Cardiac muscle cell (in vitro differentiated cells and primary cell): Measurements from ENCODE around the gene CBLN3. TPM values are rescaled to one million over a fixed set of nuclear protein-coding genes. Genes with fewer than 3 reads are reported as not detected.

Experiments used
- DNase-seq, 2 donors: peaks; one replicate each; pipeline versions ENCODE4 v3.0.0 to v3.0.0-alpha.2; 2010 to 2017; ENCODE audit warnings: low read depth in 1 of 2, low spot score in 1 of 2
- H3K27ac ChIP-seq: fragments of 200-600 bp; sonication (generic); 2 replicates; pipeline ENCODE4 v1.5.1; 2016
- H3K27me3 ChIP-seq: fragments of 200-600 bp; sonication (generic); 2 replicates; pipeline ENCODE4 v1.6.0; 2016; ENCODE audit warnings: control low read depth
- H3K36me3 ChIP-seq: fragments of 200-600 bp; sonication (generic); 2 replicates; pipeline ENCODE4 v1.5.1; 2016; ENCODE audit warnings: control low read depth
- H3K4me1 ChIP-seq: fragments of 200-600 bp; sonication (generic); 2 replicates; pipeline ENCODE4 v1.8.1; 2017; ENCODE audit warnings: low read depth, mild to moderate bottlenecking, mixed run types
- H3K4me3 ChIP-seq: fragments of 200-600 bp; sonication (generic); 2 replicates; pipeline ENCODE4 v1.5.1; 2016; ENCODE audit warnings: mild to moderate bottlenecking
- H3K9me3 ChIP-seq: fragments of 200-600 bp; sonication (generic); 2 replicates; pipeline ENCODE4 v1.5.1; 2017; ENCODE audit warnings: low read depth, mild to moderate bottlenecking, control low read depth
- polyA plus RNA-seq: library from polyadenylated mRNA; unstranded; fragments of >200 nt; fragmentation: Nextera tagmentation; extraction: Ambion mirVana; gene quantifications from 2 replicates; pipeline ENCODE4 v1.2.1, GENCODE V29; 2016
- total RNA-seq: library from RNA; depleted of rRNA; stranded (reverse); fragments of >200 nt; gene quantifications from 2 replicates; pipeline ENCODE4 v1.2.3, GENCODE V29; 2016
- TF ChIP-seq, protein P1 (sequence below): IDR thresholded peaks from 2 replicates; pipeline ENCODE4 v1.5.1; 2012; ENCODE audit warnings: low read depth, mild to moderate bottlenecking, low read length

The CBLN3 gene
- total and polyA plus RNA-seq, 2 experiments from 2014 or later: 3.1 to 3.3 TPM

DNA sequence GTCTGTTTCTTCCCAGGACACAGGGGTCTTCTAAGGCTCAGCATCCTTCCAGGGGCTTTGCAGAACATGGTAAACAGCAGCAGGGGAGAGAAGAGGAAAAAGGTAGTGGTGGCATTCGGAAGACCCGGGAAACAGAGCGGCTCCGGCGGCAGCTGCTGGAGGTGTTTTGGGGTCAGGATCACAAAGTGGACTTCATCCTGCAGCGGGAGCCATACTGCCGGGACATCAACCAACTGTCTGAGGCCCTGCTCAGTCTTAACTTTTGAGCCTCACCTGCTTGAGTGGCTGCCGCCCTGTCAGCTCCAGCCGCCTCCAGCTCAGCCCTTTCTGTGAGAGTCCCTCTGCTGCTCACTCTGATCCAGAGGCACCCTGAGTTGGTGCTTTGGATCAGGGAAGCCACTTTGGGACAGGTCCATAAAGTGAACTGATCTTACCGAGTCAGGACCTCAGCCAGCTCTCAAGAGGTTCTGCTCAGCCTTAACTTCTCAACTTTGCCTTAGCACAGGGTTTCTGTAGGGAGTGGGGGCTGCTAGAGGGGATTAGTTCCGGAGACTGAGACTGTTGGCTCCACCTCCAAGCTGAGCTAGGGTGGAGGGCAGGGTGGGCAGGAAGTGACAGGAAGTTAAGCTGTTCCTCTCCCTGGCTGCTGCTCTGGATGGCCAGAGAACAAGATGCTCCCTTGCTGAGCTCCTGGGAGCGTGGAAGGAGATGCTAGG is 7.7 kb upstream of the CBLN3 start:
- Histone ChIP-seq H3K9me3 (no peaks in the 10 kb centered on the region), H3K36me3 (peaks cover 41% of the 10 kb centered on the region), H3K4me1 (peaks cover 5% of the 10 kb centered on the region), H3K27ac (no peak overlapping the region), H3K4me3 (no peak overlapping the region), H3K27me3 (no peaks in the 10 kb centered on the region)
- TF ChIP-seq, protein P1, sequence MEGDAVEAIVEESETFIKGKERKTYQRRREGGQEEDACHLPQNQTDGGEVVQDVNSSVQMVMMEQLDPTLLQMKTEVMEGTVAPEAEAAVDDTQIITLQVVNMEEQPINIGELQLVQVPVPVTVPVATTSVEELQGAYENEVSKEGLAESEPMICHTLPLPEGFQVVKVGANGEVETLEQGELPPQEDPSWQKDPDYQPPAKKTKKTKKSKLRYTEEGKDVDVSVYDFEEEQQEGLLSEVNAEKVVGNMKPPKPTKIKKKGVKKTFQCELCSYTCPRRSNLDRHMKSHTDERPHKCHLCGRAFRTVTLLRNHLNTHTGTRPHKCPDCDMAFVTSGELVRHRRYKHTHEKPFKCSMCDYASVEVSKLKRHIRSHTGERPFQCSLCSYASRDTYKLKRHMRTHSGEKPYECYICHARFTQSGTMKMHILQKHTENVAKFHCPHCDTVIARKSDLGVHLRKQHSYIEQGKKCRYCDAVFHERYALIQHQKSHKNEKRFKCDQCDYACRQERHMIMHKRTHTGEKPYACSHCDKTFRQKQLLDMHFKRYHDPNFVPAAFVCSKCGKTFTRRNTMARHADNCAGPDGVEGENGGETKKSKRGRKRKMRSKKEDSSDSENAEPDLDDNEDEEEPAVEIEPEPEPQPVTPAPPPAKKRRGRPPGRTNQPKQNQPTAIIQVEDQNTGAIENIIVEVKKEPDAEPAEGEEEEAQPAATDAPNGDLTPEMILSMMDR: no peak
- no peak for DNase-seq

DNA sequence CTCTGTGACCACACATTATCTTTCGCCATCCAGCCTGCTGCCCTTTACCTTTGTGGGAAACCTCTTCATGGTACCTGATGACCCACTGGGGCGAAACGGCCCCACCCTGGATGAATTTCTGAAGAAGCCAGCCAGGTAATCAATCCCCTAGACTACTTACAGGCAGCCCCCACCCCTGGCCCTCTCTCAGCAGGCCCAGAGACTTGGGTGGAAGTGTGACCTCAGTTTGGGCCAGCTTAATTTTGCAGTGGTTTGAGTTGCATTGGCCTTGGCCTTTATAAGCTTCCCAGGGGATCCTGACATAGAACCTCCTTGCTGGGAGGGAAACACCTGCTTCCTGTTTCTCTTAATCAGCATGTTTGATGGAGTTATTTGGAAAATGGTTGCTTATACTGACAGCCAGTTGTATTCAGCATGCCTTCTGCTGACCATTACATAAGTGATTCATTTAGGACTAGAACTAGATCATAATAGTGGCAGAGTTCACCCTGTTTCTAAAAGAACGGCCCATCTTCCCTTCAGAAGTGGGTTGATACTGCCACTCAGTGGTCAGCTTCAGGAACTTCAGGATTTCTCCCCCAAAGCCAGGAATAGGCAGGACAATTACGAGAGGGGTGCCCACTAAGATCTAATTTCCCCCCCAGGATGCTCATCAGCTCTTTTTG is 7.0 kb upstream of the CBLN3 start:
- H3K4me1 ChIP-seq: peaks cover under 1% of the 10 kb centered on the region
- H3K27ac ChIP-seq: no peak overlapping the region
- H3K27me3 ChIP-seq: no peaks in the 10 kb centered on the region
- DNase-seq: peak; percentile 62 to 84
- TF ChIP-seq, protein P1: peak; percentile 74
- no peak overlapping the region for H3K4me3 ChIP-seq
- H3K36me3 ChIP-seq: peaks cover 41% of the 10 kb centered on the region
- no peaks in the 10 kb centered on the region for H3K9me3 ChIP-seq

DNA sequence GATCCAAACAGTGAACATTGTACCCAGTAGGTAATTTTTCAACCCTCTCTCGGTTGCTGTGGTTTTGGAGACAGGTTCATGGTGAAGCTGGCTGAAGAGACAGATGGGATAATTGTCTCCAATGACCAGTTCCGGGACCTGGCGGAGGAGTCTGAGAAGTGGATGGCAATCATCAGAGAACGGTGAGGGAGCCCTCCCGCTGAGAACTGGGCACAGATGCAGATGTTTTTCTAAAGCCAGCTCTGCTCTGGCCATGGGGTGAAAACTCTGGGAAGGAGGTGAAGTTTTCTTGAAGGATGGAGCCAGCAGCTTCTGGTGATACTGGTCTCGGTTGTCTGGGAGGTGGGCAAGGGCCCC is 6.5 kb upstream of the CBLN3 start:
- Histone ChIP-seq H3K36me3 (peaks cover 41% of the 10 kb centered on the region), H3K4me3 (no peak overlapping the region), H3K27ac (no peak overlapping the region), H3K9me3 (no peaks in the 10 kb centered on the region), H3K4me1 (peaks cover 4% of the 10 kb centered on the region), H3K27me3 (no peaks in the 10 kb centered on the region)
- TF ChIP-seq, protein P1: no peak
- DNase-seq: no peak

DNA sequence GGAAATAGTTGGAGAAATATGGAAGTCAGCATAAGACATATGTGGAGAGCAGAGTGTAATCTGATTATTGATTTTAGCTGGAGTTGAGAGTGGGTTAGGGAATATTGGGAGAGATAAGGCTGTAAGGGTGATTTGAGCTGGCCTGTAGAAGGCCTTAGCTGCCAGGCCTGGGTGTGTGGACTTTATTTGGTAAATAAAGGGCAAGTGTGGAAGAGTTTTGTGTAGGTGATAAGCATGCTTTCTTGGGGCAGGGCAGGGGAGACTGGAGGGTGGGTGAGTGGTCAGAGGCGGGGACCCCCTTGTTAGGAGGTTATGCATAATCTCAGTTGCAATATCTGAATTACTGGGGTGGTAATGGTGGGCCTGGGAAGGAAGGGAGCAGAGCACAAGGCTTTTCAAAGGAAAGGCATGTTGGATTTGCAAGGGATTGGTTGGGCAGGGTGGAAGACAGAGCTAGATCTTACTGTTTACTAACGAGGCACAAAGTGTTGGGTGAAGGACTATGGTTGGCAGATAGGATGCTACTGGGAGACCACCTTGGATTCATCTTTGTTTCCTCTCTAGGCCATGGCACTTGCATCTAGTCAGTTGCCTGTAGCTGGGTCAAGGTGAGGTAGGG is 5.8 kb upstream of the CBLN3 start:
- Histone ChIP-seq H3K27ac (no peak overlapping the region), H3K27me3 (no peaks in the 10 kb centered on the region), H3K36me3 (peaks cover 38% of the 10 kb centered on the region), H3K4me3 (no peak overlapping the region), H3K4me1 (peaks cover 6% of the 10 kb centered on the region), H3K9me3 (no peaks in the 10 kb centered on the region)
- TF ChIP-seq, protein P1: no peak
- DNase-seq: no peak

DNA sequence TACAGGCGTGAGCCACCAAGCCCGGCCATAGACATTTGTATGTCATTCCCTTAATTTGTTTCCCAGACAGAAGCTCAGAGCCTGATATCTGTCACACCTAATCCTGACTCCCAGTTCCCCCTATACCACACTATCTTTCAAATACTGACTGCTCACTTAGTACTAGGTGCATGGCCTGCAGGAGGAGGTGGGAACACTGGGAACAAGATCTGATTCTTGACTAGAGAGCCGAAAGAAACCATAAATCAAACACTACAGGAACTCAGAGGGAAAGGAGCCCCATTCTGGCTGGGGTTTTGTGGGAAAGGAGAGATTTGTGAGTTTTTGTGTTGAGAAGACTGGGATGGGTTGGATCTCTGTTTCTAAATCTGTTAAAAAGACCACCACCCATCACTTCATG is 5.2 kb upstream of the CBLN3 start:
- Histone ChIP-seq H3K27me3 (no peaks in the 10 kb centered on the region), H3K4me1 (peaks cover 6% of the 10 kb centered on the region), H3K27ac (no peak overlapping the region), H3K36me3 (peaks cover 34% of the 10 kb centered on the region), H3K4me3 (no peak overlapping the region), H3K9me3 (no peaks in the 10 kb centered on the region)
- TF ChIP-seq, protein P1: no peak
- DNase-seq: no peak
